GM19463 (cell line): ENCODE data around the gene VSIG2.
"Not testable (repeated sequence)": the region's sequence is repeated elsewhere in the genome, so short reads cannot be mapped to it uniquely, and the experiment has no call there.

Experiments
- ATAC-seq: cut with Tn5 transposase; IDR thresholded peaks from one replicate; pipeline ENCODE4 v1.9.1; 2021; ENCODE audit warnings: mild to moderate bottlenecking, moderate library complexity; ENCODE audit not compliant: unreplicated experiment

Gene VSIG2, protein sequence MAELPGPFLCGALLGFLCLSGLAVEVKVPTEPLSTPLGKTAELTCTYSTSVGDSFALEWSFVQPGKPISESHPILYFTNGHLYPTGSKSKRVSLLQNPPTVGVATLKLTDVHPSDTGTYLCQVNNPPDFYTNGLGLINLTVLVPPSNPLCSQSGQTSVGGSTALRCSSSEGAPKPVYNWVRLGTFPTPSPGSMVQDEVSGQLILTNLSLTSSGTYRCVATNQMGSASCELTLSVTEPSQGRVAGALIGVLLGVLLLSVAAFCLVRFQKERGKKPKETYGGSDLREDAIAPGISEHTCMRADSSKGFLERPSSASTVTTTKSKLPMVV

DNA sequence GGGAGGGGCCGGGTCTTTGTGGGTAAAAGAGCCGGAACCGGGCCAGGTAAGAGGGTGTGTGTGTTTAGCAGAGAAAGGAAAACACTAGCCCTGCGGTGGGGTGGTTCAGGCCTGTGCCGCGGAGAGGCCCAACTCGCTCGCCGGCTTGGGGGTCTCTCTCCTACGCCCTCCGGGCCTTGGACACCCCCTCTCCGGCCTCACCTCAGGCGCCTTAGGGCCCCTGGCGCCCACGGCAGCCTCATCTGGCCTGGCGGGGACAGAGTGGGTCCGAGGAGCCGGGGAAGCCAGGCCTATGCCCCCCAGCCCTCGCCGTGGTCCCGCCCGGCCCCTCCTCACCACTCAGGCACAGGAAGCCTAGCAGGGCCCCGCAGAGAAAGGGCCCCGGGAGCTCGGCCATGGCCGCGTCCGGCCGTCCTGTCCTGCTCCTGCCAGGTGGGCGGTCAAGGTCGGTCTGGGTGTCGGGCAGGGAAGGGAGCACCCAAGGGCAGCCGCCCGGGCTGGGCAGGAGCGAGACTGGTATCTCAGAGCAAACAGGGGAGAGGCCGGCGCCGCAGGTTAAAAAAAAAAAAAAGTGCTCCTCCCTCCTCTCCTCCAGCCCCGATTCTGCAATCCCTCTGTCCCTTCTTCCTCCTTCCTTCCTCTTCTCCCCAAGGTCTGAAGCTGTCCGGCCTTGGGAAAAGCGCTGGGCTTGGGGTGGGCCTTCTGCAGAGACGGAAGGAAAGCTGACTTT is at the start of gene VSIG2:
Gene VSIG2, minus strand, starts transcription at position 515 of the 730 bp plus-strand sequence. Its CDS starts 118 bp downstream, at position 397.
- ATAC-seq, result no peak

DNA sequence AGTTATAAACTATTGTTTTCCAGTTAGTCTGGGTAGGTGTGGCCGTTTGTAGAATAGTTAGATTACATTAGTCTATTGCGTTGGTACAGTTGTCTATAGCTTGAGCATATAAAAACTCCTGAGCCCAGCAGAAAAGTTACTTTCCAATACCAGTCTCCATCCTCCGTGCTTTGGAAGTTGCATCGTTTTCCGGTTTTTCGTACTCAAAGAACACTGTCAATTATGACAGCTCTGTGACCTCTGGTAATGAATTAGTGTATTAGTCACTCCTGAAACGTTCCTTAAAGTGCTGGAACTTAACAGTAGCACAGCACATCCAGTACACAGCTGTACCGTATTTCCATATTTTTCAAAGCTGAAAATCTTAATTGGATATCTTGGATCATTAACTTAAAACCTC is 49.0 kb upstream of the VSIG2 start:
- no peak for ATAC-seq

DNA sequence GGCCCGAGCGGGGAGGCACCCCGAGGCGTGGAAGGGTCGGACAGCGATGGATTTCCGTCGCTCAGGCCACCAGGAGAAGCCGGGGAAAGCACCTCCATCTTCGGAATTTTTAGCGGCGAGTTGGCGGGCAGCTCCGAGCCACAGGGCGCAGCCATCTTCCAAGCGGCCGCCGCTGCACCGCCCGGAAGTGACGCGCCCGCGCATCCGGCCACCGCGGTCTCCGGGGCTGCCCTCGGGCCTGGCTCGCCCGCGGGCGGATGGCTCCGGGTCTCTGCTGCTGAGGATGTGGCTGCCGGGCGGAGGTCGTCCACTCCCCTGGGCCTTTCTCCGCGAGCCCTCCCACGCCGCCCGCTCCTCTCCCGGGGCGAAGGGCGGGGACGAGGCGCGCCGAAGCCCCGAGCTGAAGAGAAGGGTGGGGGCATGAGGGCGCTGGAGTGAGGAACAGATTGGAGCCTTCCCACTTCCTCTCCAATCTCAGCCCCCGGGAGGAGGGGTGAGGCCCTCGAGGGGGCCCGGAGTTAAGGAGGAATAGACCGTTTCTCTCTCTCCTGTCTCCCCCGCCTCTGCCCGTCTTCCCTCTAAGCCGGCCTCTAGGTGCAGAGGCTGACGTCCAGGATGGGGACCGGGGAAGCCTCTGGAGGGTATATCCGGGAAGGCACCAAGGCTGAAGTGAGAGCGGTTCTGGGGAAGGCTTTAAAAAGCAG is 48.3 kb upstream of the VSIG2 start, which contains the start of gene MSANTD2:
Gene MSANTD2, minus strand, starts transcription at position 181 of the 704 bp plus-strand sequence. Its CDS starts 26 bp downstream, at position 155.
- ATAC-seq, result peak; percentile 89

DNA sequence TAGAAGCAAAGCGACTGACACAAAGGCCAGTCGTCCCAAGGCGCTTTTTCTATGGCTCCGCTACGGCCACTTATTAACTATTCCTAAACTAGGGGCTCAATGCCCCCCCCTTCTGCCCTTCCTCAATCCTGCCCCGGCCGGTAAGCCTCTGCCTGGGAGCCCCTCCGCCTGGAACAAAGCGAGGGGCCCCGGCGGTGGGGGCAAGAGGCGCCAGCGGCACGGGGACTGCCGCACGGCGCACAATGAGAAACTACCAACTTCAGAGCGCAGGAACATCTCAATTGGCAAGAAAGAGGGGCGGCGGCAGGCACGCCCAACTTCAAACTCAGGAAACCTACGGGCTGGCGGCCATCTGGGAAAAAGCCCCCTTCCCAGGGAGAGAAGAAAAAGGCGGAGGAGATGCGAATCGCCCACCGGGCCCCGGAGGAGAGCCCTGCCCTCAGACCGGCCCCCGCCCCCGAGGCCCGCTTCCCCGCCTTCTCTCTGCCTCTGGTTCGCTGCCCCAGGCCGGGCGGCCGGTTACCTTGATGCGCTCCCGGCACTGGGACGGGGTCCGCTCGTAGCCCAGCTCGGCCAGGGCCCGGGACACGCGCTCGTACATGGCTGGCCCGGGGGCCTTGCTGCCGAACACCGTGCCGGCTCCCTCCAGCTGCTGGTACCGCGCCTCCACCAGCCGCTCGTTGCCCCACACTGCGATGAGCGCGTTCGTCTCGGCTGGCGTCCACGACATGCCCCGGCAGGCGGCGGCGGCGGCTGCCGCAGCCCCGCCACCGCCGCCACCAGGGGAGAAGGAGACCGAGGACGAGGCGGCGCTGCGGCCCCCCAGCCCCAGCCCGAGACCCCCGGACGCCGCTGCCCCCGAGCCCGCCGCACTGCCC is 47.5 kb upstream of the VSIG2 start:
- ATAC-seq, result peak; percentile 35

DNA sequence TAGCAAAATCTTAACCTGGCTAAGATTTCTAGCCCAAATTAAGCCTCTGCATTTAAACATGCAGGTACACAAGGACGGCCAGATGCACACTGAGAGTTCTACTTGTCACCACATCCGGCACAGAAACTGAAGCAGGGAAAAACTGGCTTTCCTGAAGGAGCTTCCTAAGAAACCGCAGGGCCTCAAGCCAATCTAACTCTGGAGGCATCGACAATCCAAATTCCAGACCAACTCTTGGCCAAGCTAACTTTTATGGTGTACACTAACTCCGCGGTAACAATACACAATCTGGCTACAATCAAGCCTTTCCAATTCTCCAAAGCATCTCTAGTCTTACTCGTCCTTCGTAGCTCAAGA is 46.9 kb upstream of the VSIG2 start:
- ATAC-seq, result peak; percentile 17

DNA sequence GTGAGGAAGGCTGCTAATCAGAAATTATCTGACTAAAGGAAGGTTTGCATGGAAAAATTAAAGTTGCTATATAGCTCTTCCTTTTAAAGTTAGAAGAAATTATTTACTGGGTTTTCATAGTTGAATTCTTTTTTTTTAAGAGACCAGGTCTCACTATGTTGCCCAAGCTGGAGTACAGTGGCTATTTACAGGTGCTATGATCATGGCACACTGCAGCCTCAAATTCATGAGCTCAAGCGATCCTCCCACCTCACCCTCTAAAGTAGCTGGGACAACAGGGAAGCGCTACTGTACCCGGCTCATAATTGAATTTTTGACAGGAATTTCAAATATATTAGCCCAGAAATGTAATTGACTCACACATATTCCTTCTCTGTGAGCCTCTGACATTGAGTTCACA is 44.3 kb upstream of the VSIG2 start:
- no peak for ATAC-seq

DNA sequence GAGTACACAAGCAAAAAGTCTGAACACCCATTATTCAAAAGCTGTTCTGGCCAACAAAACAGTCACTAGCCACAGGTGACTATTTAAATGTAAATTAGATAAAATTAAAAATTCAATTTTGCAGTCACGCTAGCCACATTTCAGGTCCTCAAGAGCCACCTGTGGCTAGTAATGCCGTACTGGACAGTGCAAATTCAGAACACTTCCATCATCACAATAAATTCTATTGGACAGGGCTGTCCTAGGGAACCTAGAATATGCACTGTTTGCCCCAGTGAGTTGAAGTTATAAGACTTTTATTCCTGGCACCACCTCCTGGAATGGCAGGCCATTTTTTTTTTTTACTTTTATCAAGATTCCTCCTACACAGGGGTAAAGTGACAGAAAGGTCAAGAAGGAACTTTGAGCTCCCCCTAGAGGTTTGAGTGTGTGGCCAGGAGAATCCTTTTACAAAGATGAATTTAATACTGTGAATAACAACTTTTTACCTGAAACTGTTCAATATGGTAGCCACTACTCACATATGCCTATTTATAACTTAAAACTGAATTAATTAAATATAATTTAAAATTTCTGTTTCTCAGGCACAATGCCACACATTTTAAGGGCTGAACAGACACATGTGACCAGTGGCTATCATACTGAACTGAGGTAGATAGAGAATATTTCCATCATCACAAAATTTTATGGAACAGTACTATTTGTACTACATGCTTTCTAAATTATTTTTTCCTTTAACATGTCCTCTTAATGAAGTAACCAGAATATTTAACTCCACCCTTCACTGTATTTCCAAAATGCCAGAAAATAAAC is 41.6 kb upstream of the VSIG2 start:
- peak; percentile 74 for ATAC-seq

DNA sequence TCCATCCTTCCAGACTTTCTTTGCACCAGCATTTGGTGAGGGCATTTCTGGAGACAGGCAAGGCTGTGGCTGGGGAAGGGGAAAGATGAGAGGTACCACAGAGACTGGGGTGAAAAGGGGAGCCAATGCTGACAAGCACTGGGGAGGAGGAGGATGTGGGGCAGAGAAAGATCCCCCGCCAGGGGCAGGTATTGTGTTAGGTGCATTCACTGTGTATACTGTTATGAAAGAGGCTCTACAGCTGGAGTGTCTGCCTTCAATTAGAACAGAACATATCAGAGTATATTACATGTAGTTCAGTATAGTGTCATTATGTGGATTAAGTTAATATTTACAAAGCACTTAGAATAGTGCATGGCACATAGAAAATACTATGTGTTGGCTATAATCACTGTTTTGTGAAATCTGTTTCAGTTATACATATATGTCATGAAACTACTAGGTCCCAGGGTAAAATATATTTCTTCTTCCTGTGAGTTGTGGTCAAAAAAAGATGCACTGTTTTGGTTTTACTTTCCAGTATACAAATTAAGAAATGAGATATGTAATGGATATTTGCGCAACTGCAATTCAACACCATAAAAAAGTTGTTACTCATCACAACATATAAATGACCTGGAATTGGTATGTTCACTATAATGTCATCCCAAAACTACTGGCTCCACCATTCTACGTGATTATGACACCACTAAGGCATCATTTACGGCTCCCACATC is 39.7 kb upstream of the VSIG2 start:
- no peak for ATAC-seq

DNA sequence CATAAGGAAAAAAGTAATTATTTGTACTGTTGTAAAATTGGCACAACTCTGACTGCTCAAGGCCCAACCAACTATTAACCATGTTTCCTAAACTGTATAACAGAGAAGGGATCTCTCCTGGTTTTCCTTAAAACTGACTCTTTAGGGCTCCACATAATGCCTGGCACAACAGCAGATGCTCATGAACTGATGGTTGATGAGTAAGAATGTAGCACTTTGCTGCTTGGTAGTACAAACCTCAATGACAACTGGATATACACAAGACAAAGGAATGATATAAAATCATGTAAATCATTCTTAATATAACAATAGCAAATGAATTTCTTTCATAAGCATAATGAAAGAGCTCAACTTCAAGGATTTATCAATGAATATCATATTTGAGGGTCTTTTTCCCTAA is 36.5 kb upstream of the VSIG2 start:
- ATAC-seq, result no peak

DNA sequence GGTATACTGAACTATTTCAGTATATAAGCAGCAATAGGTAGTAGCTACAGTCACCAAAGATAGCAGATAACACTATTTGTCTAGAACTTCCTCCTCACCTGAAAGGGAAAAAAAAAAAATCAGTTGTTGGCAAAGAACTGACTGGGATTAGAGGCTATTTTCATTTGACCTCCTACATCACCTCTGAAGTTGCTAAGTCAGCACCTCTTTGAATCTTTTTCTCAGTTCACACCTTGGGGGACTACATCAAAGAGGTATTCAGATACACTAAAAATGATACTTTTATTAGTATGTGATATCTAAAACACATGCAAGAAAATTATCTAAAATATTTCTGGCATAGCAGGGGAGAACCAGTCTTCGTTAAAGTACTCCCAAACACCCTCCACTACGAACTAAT is 32.0 kb upstream of the VSIG2 start:
- ATAC-seq, result no peak

DNA sequence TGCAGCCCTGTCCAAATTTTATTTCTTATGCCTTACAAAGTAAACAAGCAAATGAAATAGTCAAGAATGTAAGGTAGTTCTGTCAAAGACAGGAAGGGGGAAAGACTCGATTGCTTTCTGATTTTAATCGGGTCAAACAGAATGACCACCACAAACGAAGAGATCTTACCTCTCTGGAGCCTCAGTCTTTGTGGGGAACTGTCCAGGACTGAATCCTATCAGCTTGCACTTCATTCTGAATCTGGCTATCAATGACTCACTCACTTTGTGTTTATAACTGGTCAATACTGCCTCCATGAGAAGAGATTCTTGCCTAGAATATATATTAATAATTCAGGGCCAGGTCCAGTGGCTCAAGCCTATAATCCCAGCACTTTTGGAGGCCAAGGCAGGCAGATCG is 30.9 kb upstream of the VSIG2 start:
- no peak for ATAC-seq

DNA sequence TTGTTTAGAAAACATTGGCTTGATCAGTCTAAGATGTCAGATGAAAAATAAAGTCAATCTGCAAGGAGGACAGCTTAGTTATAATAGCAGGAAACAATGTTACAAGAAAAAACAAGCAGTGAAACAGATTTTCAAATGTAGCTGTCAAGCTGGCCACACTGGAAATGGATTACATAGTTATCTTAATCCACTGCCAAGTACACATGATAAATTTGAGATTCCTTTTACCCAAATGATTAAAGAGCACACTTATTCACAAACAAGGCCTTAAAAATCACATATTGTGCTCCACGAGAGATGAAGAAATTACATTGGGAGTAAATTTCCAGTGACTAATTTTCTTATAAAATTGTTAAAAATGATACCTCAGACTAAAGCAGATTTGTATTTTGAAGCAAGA is 27.5 kb upstream of the VSIG2 start:
- no peak for ATAC-seq

DNA sequence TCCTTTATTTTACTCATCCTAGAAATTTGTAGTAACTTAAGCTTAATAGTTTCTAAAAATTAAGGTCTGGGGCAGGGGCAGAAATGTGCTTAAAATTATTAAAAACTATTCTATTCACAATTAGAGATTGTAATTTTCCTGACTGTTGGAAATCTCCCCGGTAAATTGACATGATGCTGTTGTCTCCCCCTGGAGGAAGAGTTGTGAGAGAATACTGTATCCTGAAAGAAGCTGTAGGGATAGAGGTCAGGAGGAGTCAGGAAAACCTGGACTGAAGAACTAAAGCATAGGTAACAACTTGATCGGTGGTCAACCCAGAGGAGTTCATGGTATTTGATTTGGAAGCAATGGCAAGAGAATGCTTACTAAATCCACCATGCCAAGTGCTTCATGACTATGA is 26.2 kb upstream of the VSIG2 start:
- ATAC-seq, result no peak

DNA sequence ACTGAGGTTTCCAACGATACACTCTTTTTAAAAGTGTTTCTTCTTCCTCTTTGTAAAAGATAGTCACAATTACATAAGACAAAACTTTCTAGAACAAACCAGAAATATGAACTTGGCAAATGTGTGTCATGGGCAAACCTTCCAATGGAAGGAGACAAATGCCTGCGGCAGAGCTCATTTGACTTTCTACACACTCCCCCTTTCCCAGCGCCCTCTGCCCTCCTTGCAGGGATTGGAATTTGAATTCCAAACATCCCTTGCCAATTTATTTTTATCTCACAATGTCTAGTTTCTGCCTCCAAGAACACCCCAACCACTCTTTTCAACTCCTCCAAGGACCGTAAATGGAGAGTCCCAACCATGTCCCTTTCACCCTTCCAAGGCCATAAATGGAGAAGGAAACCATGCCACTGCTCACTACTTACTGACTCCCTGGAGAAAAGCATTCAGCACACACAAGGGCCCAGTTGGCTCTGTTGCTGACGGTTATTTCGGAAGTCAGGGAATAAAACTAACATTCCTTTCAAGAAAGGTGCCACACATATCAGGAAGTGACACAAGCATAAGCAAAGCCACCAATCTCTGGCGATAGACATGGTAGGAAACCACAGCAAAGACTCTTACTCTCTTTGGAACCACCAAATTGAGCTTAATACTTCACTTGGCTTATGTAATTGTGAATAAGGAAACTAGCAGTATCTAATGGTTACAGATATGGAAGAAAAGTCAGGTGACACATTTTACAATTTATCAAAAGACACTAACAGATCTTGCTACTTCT is 25.0 kb upstream of the VSIG2 start:
- no peak for ATAC-seq

DNA sequence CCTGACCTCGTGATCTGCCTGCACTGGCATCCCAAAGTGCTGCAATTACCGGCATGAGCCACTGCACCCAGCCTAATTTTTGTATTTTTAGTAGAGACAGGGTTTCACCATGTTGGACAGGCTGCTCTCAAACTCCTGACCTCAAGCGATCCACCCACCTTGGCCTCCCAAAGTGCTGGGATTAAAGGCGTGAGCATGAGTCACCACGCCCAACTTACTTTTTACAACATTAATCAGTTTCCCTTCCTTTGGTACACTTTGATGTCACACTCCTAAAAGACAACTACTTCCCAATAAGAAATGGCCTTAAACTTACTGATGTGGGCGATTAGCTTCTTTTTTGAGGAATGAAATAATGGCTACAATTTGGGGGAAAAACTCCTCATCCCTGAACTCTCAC is 18.9 kb upstream of the VSIG2 start:
- ATAC-seq, result not testable (repeated sequence)

DNA sequence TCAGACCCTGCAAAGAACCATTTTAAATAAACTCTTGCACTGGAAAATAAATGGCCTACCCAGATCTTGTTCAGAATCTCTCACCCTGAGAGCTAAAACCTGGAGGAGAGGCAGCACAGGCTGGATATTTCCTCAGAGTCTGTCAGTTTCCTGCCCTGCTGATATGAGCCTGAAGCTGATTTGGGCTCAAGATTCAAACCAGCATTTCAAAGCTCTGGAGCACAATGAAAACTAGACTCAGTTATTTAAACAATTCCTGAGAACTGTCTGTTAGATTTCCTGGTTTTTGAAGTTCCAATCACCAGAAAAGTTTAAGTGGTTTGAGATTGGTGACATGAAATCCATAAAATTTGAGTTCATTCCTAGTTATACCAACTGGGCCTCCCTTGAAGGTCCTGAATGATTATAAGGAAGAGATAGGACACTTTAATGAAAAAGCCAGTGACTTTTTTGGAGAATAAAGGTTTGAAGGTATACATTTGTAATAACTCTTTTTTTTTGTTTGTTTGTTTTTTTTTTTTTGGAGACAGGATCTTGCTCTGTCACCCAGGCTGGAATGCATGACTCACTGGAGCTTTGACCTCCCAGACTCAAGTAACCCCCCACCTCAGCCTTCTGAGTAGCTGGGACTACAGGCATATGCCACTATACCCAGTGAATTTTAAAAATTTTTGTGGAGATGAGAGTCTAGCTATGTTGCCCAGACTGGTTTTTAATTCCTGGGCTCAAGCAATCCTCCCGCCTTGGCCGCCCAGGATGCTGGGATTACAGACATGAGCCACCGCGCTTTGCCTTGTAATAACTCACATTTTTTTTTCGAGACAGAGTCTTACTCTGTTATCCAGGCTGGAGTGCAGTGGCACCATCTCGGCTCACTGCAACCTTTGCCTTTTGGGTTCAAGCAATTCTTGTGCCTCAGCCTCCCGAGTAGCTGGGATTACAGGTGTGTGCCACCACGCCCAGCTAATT is 18.0 kb upstream of the VSIG2 start:
- ATAC-seq, result no peak

DNA sequence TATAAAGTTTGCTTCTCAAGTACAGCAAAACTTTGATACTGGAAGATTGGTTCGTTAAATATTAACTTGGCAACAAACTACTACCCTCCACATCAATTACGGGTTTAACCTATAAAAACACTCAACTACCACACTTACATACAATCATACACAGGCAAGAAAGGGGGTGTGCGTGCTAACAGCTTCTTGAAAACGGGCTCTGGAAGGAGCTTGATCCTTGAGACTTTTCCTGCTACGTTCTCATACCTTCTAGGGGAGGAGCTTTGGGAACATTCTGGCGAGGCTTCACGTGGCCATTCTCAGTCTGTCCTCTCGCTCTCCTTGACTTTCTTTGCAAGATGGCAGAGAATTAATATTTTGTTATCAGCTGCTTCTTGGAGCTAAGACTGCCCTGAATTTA is 16.9 kb upstream of the VSIG2 start:
- ATAC-seq, result no peak
